HEK293 (cell line): ENCODE measurements around the gene NAT16.

Experiments used
- CTCF ChIP-seq: fragments of 450-650 bp; formaldehyde crosslinking; IDR thresholded peaks from 2 replicates; pipeline ENCODE4 v1.5.1; 2016; ENCODE audit warnings: missing biosample characterization, missing genetic modification characterization
- TF ChIP-seq, protein P1 (sequence below): fragments of 450-650 bp; formaldehyde crosslinking; IDR thresholded peaks from 2 replicates; pipeline ENCODE4 v1.5.1; 2017; ENCODE audit warnings: missing biosample characterization, mild to moderate bottlenecking, missing genetic modification characterization, moderate library complexity

DNA sequence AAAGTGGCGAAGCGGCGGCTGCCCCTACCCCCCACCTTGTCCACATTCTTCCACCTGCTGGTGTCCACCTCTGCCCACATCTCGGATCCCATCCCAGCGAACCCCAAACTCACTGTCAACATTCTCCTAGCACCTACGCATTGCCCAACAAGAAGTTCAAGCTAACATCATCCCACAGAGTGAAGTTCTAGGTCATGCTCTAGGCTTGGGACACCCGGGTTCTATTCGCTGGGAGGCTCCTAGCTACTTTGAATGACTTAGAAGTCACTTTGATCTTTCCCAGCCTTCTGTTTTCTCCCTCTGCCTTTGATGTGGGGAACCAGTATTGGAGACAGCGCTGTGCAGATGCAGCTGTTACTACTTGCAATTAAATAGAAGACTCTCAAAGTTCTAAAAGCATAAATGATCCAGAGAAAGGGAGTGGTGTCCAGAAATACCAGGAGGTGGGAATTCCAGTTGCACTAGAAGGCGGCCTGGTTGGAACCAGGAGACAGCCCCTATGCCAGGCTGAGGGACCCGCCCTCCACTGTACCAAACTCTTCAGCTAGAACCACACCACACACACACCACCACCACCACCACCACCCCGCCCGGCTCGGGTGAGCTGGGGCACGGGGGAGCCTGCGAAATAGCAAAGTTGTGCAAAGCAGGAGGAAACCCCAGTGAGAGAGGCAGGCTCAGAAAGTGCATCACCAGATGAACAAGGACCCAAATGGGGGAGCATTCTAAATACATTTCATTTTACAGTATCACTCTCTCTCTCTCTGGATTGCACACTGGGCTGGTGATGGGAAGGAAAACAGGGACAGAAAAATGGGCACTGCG is 9.3 kb downstream of the NAT16 start:
- TF ChIP-seq CTCF (tag by site-specific recombination) = no peak
- TF ChIP-seq, protein P1, sequence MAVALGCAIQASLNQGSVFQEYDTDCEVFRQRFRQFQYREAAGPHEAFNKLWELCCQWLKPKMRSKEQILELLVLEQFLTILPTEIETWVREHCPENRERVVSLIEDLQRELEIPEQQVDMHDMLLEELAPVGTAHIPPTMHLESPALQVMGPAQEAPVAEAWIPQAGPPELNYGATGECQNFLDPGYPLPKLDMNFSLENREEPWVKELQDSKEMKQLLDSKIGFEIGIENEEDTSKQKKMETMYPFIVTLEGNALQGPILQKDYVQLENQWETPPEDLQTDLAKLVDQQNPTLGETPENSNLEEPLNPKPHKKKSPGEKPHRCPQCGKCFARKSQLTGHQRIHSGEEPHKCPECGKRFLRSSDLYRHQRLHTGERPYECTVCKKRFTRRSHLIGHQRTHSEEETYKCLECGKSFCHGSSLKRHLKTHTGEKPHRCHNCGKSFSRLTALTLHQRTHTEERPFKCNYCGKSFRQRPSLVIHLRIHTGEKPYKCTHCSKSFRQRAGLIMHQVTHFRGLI = no peak
